A549 (cell line): ENCODE results near the gene MID1IP1.

Source experiments
- CEBPB ChIP-seq, 2 experiments: fragments of >200 bp in 1 of 2; sonication (Bioruptor Twin) in 1 of 2; formaldehyde crosslinking in 1 of 2; IDR thresholded peaks; 2 replicates each; pipeline ENCODE4 v1.6.1; 2012 to 2016
- CTCF ChIP-seq: fragments of >200 bp; sonication (Bioruptor Twin); formaldehyde crosslinking; IDR thresholded peaks from 3 replicates; pipeline ENCODE4 v1.5.1; 2016
- E2F6 ChIP-seq: IDR thresholded peaks from 2 replicates; pipeline ENCODE4 v1.6.1; 2012; ENCODE audit warnings: low read depth, borderline replicate concordance
- EHF ChIP-seq: fragments of 250-450 bp; sonication (Bioruptor Pico); IDR thresholded peaks from 2 replicates; pipeline ENCODE4 v1.5.0; 2020; ENCODE audit warnings: mild to moderate bottlenecking
- FOSB ChIP-seq: fragments of 250-450 bp; sonication (Bioruptor Pico); IDR thresholded peaks from 2 replicates; pipeline ENCODE4 v1.5.0; 2020; ENCODE audit warnings: mild to moderate bottlenecking, moderate library complexity
- NFE2L2 ChIP-seq: fragments of 150-350 bp; conservative IDR thresholded peaks from 2 replicates; pipeline ENCODE4 v1.6.1; 2014; ENCODE audit warnings: low read length
- POLR2A ChIP-seq: IDR thresholded peaks from 2 replicates; pipeline ENCODE4 v1.6.1; 2012; ENCODE audit warnings: mild to moderate bottlenecking, low read length
- TF ChIP-seq, protein P1 (sequence below): fragments of 200-600 bp; sonication (generic); IDR thresholded peaks from 2 replicates; pipeline ENCODE4 v1.6.1; 2016; ENCODE audit warnings: antibody characterized with exemption, mild to moderate bottlenecking, moderate library complexity

- TF ChIP-seq POLR2A (no peak), CTCF (no peak), CEBPB (IDR thresholded peaks at IDR 0.05) (no peak), E2F6 (no peak), EHF (CRISPR knock-in tag) (no peak), FOSB (CRISPR knock-in tag) (no peak), NFE2L2 (no peak)
- TF ChIP-seq, protein P1, sequence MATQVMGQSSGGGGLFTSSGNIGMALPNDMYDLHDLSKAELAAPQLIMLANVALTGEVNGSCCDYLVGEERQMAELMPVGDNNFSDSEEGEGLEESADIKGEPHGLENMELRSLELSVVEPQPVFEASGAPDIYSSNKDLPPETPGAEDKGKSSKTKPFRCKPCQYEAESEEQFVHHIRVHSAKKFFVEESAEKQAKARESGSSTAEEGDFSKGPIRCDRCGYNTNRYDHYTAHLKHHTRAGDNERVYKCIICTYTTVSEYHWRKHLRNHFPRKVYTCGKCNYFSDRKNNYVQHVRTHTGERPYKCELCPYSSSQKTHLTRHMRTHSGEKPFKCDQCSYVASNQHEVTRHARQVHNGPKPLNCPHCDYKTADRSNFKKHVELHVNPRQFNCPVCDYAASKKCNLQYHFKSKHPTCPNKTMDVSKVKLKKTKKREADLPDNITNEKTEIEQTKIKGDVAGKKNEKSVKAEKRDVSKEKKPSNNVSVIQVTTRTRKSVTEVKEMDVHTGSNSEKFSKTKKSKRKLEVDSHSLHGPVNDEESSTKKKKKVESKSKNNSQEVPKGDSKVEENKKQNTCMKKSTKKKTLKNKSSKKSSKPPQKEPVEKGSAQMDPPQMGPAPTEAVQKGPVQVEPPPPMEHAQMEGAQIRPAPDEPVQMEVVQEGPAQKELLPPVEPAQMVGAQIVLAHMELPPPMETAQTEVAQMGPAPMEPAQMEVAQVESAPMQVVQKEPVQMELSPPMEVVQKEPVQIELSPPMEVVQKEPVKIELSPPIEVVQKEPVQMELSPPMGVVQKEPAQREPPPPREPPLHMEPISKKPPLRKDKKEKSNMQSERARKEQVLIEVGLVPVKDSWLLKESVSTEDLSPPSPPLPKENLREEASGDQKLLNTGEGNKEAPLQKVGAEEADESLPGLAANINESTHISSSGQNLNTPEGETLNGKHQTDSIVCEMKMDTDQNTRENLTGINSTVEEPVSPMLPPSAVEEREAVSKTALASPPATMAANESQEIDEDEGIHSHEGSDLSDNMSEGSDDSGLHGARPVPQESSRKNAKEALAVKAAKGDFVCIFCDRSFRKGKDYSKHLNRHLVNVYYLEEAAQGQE: no peak
Measured at GRCh38 chrX:38804432-38804681, 3.1 kb downstream of the MID1IP1 start.
